Neural cell (in vitro differentiated cells): Measurements from ENCODE around the gene RASAL2. TPM values are rescaled to one million over a fixed set of nuclear protein-coding genes. Genes with fewer than 3 reads are reported as not detected.

Experiments used
- H2AFZ ChIP-seq: fragments of 200-600, 300-800 bp; sonication (generic), shearing (Covaris generic); 2 replicates; pipeline ENCODE4 v1.6.0; 2014; ENCODE audit warnings: low read depth, mild to moderate bottlenecking, antibody characterized with exemption, low read length, moderate library complexity
- H3F3A ChIP-seq: fragments of 200-600 bp; shearing (Covaris generic); 2 replicates; pipeline ENCODE4 v1.6.1; 2016; ENCODE audit warnings: mild to moderate bottlenecking, moderate library complexity, mixed read lengths, antibody characterized with exemption, low read length; ENCODE audit not compliant: insufficient read depth, poor library complexity, severe bottlenecking
- H3K27ac ChIP-seq: fragments of 200-600, 300-800 bp; sonication (generic), shearing (Covaris generic); 2 replicates; pipeline ENCODE4 v1.5.1; 2014; ENCODE audit warnings: mild to moderate bottlenecking, low read length, moderate library complexity
- H3K27me3 ChIP-seq: fragments of 300-800, 200-600 bp; sonication (generic), shearing (Covaris generic); 2 replicates; pipeline ENCODE4 v1.6.0; 2014; ENCODE audit warnings: mild to moderate bottlenecking, low read depth, low read length, moderate library complexity; ENCODE audit not compliant: insufficient read depth
- H3K36me3 ChIP-seq: fragments of 300-800, 200-600 bp; sonication (generic), shearing (Covaris generic); 2 replicates; pipeline ENCODE4 v1.5.1; 2014; ENCODE audit warnings: mild to moderate bottlenecking, antibody characterized with exemption, low read length, moderate library complexity; ENCODE audit not compliant: insufficient read depth
- H3K4me2 ChIP-seq: fragments of 300-800, 200-600 bp; sonication (generic), shearing (Covaris generic); 2 replicates; pipeline ENCODE4 v1.6.0; 2014; ENCODE audit warnings: mild to moderate bottlenecking, low read length
- H3K4me3 ChIP-seq: fragments of 300-800, 200-600 bp; sonication (generic), shearing (Covaris generic); 2 replicates; pipeline ENCODE4 v1.5.1; 2014; ENCODE audit warnings: mild to moderate bottlenecking, low read length, moderate library complexity
- H3K79me2 ChIP-seq: fragments of 200-600 bp; shearing (Covaris generic); replicated peaks from 2 replicates; pipeline ENCODE4 v1.6.0; 2014; ENCODE audit warnings: mild to moderate bottlenecking, low read length, moderate library complexity; ENCODE audit not compliant: insufficient read depth
- H3K9ac ChIP-seq: fragments of 300-800, 200-600 bp; sonication (generic), shearing (Covaris generic); 2 replicates; pipeline ENCODE4 v1.6.1; 2016; ENCODE audit warnings: mild to moderate bottlenecking, low read length, mixed read lengths
- H3K9me2 ChIP-seq: fragments of 200-600 bp; shearing (Covaris generic); 2 replicates; pipeline ENCODE4 v1.6.1; 2016; ENCODE audit warnings: mild to moderate bottlenecking, low read length, mixed read lengths; ENCODE audit not compliant: insufficient read depth
- H3K9me3 ChIP-seq: fragments of 200-600, 300-800 bp; sonication (generic), shearing (Covaris generic); 2 replicates; pipeline ENCODE4 v1.6.1; 2016; ENCODE audit warnings: mild to moderate bottlenecking, mixed run types, low read length, moderate library complexity, mixed read lengths
- H4K20me1 ChIP-seq: fragments of 200-600 bp; shearing (Covaris generic); 2 replicates; pipeline ENCODE4 v1.6.1; 2016; ENCODE audit warnings: mild to moderate bottlenecking, mixed run types; ENCODE audit not compliant: insufficient read depth
- EP300 ChIP-seq: fragments of 450-650 bp; conservative IDR thresholded peaks from 2 replicates; pipeline ENCODE4 v1.6.1; 2014; ENCODE audit warnings: antibody characterized with exemption, mild to moderate bottlenecking, moderate library complexity; ENCODE audit not compliant: poor library complexity, severe bottlenecking
- EZH2 ChIP-seq: fragments of 200-600, 300-800 bp; shearing (Covaris generic), sonication (generic); IDR thresholded peaks from 2 replicates; pipeline ENCODE4 v1.6.1; 2014; ENCODE audit warnings: antibody characterized with exemption, low read length, borderline replicate concordance, mild to moderate bottlenecking; ENCODE audit not compliant: insufficient read depth, poor library complexity, severe bottlenecking
- MXI1 ChIP-seq: fragments of 450-650 bp; conservative IDR thresholded peaks from 2 replicates; pipeline ENCODE4 v1.6.1; 2014; ENCODE audit warnings: antibody characterized with exemption, mild to moderate bottlenecking; ENCODE audit not compliant: poor library complexity, severe bottlenecking
- POLR2AphosphoS5 ChIP-seq: IDR thresholded peaks from 2 replicates; pipeline ENCODE4 v1.6.1; 2012
- RAD21 ChIP-seq: fragments of 450-650 bp; conservative IDR thresholded peaks from 2 replicates; pipeline ENCODE4 v1.6.1; 2014; ENCODE audit warnings: antibody characterized with exemption, mild to moderate bottlenecking, moderate library complexity
- REST ChIP-seq: IDR thresholded peaks from 2 replicates; pipeline ENCODE4 v1.6.1; 2012; ENCODE audit warnings: borderline replicate concordance
- SMC3 ChIP-seq: fragments of 450-650 bp; conservative IDR thresholded peaks from 2 replicates; pipeline ENCODE4 v1.6.1; 2014; ENCODE audit warnings: antibody characterized with exemption, mild to moderate bottlenecking, moderate library complexity; ENCODE audit not compliant: poor library complexity
- TAF1 ChIP-seq: IDR thresholded peaks from 2 replicates; pipeline ENCODE4 v1.6.1; 2012; ENCODE audit warnings: low read depth
- polyA plus RNA-seq: library from polyadenylated mRNA; depleted of rRNA; stranded (reverse); fragments of >200 nt; gene quantifications from 2 replicates; pipeline ENCODE4 v1.2.3, GENCODE V29; 2014

RASAL2 gene
- polyA plus RNA-seq, 1 donor from 2014 or later, result 73.3 TPM

DNA sequence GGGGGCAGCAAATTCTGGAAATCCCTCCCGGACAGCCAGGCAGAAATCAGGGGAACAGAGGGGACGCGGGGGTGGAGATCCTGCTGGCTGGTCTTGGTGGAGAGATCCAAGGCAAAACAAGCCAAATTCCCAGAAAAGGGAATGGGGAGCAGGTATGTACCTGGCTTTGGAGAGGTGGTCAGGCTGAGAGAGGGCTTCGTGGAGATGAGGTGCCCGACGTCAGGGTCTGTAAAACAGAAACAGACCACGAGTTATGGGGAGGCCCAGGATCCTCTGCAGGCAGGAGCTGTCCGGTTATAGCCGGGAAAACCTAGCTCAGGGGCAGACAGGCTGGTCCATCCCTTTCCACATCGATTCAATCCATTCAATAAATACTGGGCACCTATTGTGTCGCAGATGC lies 398.4 kb downstream of the RASAL2 start:
- Histone ChIP-seq H2AFZ (no peak overlapping the region), H3K4me2 (no peak overlapping the region), H3K4me3 (no peak overlapping the region), H3K79me2 (no peaks in the 10 kb centered on the region), H3K27me3 (no peaks in the 10 kb centered on the region), H3K9me2 (no peaks in the 10 kb centered on the region), H3F3A (no peaks in the 10 kb centered on the region), H3K36me3 (no peaks in the 10 kb centered on the region), H4K20me1 (no peaks in the 10 kb centered on the region), H3K27ac (no peak overlapping the region), H3K9me3 (no peaks in the 10 kb centered on the region), H3K9ac (no peak overlapping the region)
- TF ChIP-seq EP300 (no peak), EZH2 (no peak), REST (no peak), TAF1 (no peak), MXI1 (no peak), POLR2AphosphoS5 (no peak), RAD21 (no peak), SMC3 (no peak)

DNA sequence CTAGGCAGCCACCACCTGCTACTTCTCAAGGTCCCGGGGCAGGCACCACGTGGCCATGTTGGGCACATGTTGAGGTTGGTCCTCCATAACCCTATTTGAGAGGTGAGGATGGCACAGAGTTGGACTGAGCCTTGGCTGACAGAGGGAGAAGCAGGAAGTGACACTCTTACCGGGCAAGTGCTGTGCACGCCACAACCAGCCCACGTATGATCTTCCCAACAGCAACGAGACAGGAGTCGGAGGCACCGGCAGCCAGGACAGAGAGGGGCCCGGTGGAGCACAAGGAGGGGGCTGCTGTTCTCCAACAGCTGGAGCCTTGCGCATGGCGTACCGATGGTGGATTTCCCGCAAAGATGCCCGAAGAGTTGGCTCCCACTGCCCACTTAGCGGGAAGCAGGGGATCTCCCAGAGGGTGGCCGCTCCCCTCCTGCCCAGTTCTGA lies 399.4 kb downstream of the RASAL2 start:
- H3K4me3 ChIP-seq, result no peak overlapping the region
- H3K4me2 ChIP-seq, result no peak overlapping the region
- H2AFZ ChIP-seq, result no peak overlapping the region
- H3K27me3 ChIP-seq, result no peaks in the 10 kb centered on the region
- no peaks in the 10 kb centered on the region for H3K79me2 ChIP-seq
- no peaks in the 10 kb centered on the region for H4K20me1 ChIP-seq
- no peaks in the 10 kb centered on the region for H3K9me3 ChIP-seq
- no peak overlapping the region for H3K27ac ChIP-seq
- H3K36me3 ChIP-seq, result no peaks in the 10 kb centered on the region
- no peaks in the 10 kb centered on the region for H3F3A ChIP-seq
- no peak overlapping the region for H3K9ac ChIP-seq
- no peak for TF ChIP-seq REST
- no peaks in the 10 kb centered on the region for H3K9me2 ChIP-seq
